DMS79 (cell line): Measurements from ENCODE around the gene PCDHB11.
"Not testable (repeated sequence)": the region's sequence is repeated elsewhere in the genome, so short reads cannot be mapped to it uniquely, and the experiment has no call there.

ENCODE experiments used
- DNase-seq: peaks from one replicate; lab custom pipeline; 2025; lab: John Stamatoyannopoulos, UW

Gene PCDHB11

GRCh38 chr5:141186897-141187512 is 12.4 kb upstream of the PCDHB11 start, which contains the start of gene PCDHB9:
Gene PCDHB9 (plus strand): TSS chr5:141187161. CDS start chr5:141187319, 158 bp downstream.
- DNase-seq, result no peak

- not testable (repeated sequence) for DNase-seq
These were observed 10.7 kb upstream of the PCDHB11 start for GRCh38 chr5:141188682-141189081.

- DNase-seq, result not testable (repeated sequence)
These were observed 10.3 kb upstream of the PCDHB11 start for GRCh38 chr5:141189131-141189530.

GRCh38 chr5:141192110-141192725 is 7.2 kb upstream of the PCDHB11 start, which contains the start of gene PCDHB10:
Gene PCDHB10 (plus strand): TSS chr5:141192353. CDS start chr5:141192553, 200 bp downstream.
- no peak for DNase-seq

GRCh38 chr5:141194332-141194731 is 5.1 kb upstream of the PCDHB11 start:
- DNase-seq, result not testable (repeated sequence)

GRCh38 chr5:141196363-141196762 is 3.1 kb upstream of the PCDHB11 start:
- DNase-seq, result no peak

GRCh38 chr5:141201126-141201525 is 1.7 kb downstream of the PCDHB11 start:
- not testable (repeated sequence) for DNase-seq

- not testable (repeated sequence) for DNase-seq
These were observed 2.2 kb downstream of the PCDHB11 start for GRCh38 chr5:141201646-141202045.

- no peak for DNase-seq
These were observed 9.1 kb downstream of the PCDHB11 start, which contains the start of gene PCDHB12 for GRCh38 chr5:141208478-141208877. Gene PCDHB12 (plus strand): TSS chr5:141208719. CDS start chr5:141208908, 189 bp downstream.

GRCh38 chr5:141210281-141210680 is 10.9 kb downstream of the PCDHB11 start:
- DNase-seq, result not testable (repeated sequence)

GRCh38 chr5:141210849-141211248 is 11.4 kb downstream of the PCDHB11 start:
- DNase-seq, result not testable (repeated sequence)

- DNase-seq, result not testable (repeated sequence)
These were observed 14.4 kb downstream of the PCDHB11 start, which contains the start of gene PCDHB13 for GRCh38 chr5:141213656-141214339. Gene PCDHB13 (plus strand): TSS chr5:141213919. CDS start chr5:141214124, 205 bp downstream.

- DNase-seq, result not testable (repeated sequence)
These were observed 15.2 kb downstream of the PCDHB11 start for GRCh38 chr5:141214583-141214982.

- not testable (repeated sequence) for DNase-seq
These were observed 16.1 kb downstream of the PCDHB11 start for GRCh38 chr5:141215504-141215903.

GRCh38 chr5:141216035-141216434 is 16.6 kb downstream of the PCDHB11 start:
- not testable (repeated sequence) for DNase-seq

GRCh38 chr5:141223112-141223783 is 23.8 kb downstream of the PCDHB11 start, which contains the start of gene PCDHB14:
Gene PCDHB14 (plus strand): TSS chr5:141223343. CDS start chr5:141223506, 163 bp downstream.
- no peak for DNase-seq

- DNase-seq, result not testable (repeated sequence)
These were observed 25.4 kb downstream of the PCDHB11 start for GRCh38 chr5:141224844-141225243.

GRCh38 chr5:141225421-141225820 is 26.0 kb downstream of the PCDHB11 start:
- not testable (repeated sequence) for DNase-seq

GRCh38 chr5:141234109-141234667 is 34.8 kb downstream of the PCDHB11 start:
- DNase-seq, result no peak

GRCh38 chr5:141235922-141236321 is 36.5 kb downstream of the PCDHB11 start:
- not testable (repeated sequence) for DNase-seq

GRCh38 chr5:141236516-141237313 is 37.3 kb downstream of the PCDHB11 start:
- DNase-seq, result no peak
